HPDE6-E6E7 (cell line): ENCODE results near the gene RAB6B.

Source experiments
- DNase-seq: peaks from one replicate; pipeline ENCODE4 v3.0.0; 2011; ENCODE audit warnings: missing footprints; ENCODE audit errors: extremely low spot score

Gene RAB6B

GRCh38 chr3:133837487-133838295 lies 58.0 kb downstream of the RAB6B start:
- no peak for DNase-seq

- DNase-seq, result no peak
Observed at GRCh38 chr3:133836497-133837158, 59.1 kb downstream of the RAB6B start.

GRCh38 chr3:133835961-133836360 lies 59.7 kb downstream of the RAB6B start:
- no peak for DNase-seq

GRCh38 chr3:133835418-133835743 lies 60.3 kb downstream of the RAB6B start:
- DNase-seq, result no peak

GRCh38 chr3:133834621-133835417 lies 60.9 kb downstream of the RAB6B start:
- no peak for DNase-seq

GRCh38 chr3:133833880-133834620 lies 61.6 kb downstream of the RAB6B start:
- DNase-seq, result no peak

GRCh38 chr3:133833267-133833666 lies 62.4 kb downstream of the RAB6B start:
- no peak for DNase-seq

- no peak for DNase-seq
Observed at GRCh38 chr3:133832802-133833144, 62.9 kb downstream of the RAB6B start.

GRCh38 chr3:133831966-133832801 lies 63.5 kb downstream of the RAB6B start:
- peak; percentile 17 for DNase-seq

- no peak for DNase-seq
Observed at GRCh38 chr3:133830071-133830470, 65.6 kb downstream of the RAB6B start.

- DNase-seq, result no peak
Observed at GRCh38 chr3:133829310-133829707, 66.4 kb downstream of the RAB6B start.

GRCh38 chr3:133828576-133829309 lies 66.9 kb downstream of the RAB6B start:
- no peak for DNase-seq

GRCh38 chr3:133827684-133828083 lies 68.0 kb downstream of the RAB6B start:
- no peak for DNase-seq

- DNase-seq, result no peak
Observed at GRCh38 chr3:133827136-133827535, 68.5 kb downstream of the RAB6B start.

- DNase-seq, result no peak
Observed at GRCh38 chr3:133825969-133826727, 69.5 kb downstream of the RAB6B start.

- no peak for DNase-seq
Observed at GRCh38 chr3:133824961-133825485, 70.7 kb downstream of the RAB6B start.

- DNase-seq, result peak; percentile 49
Observed at GRCh38 chr3:133821767-133822638, 73.7 kb downstream of the RAB6B start.

- DNase-seq, result no peak
Observed at GRCh38 chr3:133820889-133821675, 74.6 kb downstream of the RAB6B start.
